NCI-H526 treated with DMSO at 0.1 percent for 48 hours (cell line): ENCODE results near the gene TBC1D21.
"Not testable (repeated sequence)": the region's sequence is repeated elsewhere in the genome, so short reads cannot be mapped to it uniquely, and the experiment has no call there.

Experiments
- DNase-seq: peaks from one replicate; lab custom pipeline; 2025; lab: John Stamatoyannopoulos, UW

The TBC1D21 gene

GRCh38 chr15:73930790-73931281, 57.5 kb downstream of the TBC1D21 start:
- DNase-seq = no peak

- DNase-seq = no peak
Observed at GRCh38 chr15:73931441-73931840, 58.1 kb downstream of the TBC1D21 start.

DNA sequence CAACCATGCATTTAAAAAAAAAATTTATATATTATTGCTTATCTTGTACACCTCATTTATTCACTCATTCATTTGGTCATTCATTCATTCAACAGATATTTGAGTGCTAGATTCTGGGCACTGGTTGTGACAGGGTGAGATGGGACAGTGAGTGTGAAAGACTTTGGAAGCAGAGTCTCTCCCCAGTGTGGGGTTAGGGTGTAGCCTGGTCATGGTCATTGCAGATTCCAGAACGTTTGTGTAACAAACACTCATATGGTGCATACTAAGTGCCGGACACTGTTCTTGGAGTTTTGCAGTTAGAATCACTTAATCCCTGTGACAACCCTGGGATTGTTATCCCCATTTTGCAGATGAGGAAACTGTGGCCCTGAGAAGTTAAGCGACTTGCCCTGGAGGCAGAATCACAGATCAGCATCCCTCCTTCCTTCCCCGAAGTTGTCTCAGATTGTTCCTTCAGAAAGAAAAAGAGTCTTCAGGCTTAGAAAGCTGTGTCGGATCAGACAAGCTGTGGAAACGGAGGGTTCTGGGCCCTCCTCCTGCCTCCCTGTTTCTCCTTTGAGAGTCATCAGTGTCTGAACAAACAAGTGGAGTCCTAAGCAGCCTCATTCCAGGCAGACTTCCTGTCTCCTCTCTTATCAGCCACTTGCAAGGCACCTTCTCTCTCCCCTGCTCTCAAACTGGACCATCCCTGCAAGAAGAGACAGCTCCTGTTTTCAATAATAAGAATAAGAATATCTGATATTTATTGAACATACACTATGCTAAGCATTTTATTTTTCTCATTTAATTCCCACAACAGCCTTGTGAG, 59.2 kb downstream of the TBC1D21 start:
- DNase-seq = no peak

DNA sequence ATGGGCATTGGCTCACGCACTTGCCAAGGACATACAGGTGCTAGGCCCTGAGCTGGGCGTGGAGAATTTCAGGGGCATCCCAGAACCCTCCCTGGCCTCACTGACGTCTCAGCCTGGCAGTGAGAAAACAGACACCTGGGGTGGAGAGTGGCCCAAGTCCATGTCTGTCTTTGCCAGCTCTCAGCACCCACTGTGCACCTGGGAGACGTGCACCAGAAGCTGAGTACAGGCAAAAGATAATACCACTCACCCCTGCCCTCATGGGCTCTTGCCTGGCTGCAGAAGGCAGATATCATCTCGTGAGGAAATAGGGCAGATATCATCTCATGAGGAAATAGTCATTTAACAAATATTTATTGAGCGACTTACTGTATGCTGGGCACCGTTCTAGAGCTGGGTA, 60.9 kb downstream of the TBC1D21 start:
- no peak for DNase-seq

DNA sequence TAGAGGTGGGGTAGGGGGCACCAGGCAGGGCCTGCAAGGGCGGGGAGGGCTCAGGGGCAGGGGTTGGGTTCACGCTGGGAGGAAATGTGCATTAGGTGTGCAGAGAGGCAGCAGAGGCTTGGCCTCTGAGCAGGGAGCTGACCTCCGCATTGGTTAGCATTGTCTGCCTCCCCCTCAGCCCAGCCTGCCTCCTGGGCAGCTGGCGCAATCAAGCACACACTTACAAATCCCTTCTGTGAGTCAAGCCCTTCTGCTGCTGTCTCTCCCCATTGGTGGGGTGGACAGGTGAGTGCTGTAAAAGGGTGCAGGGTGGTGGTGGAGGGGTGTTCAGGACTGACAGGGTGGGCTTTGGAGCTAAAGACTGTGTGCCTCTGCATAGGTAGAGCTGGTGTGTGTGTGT, 62.2 kb downstream of the TBC1D21 start:
- DNase-seq = no peak

- peak; percentile 2 for DNase-seq
Observed at GRCh38 chr15:73936181-73936580, 62.8 kb downstream of the TBC1D21 start.

- no peak for DNase-seq
Observed at GRCh38 chr15:73936588-73937290, 63.4 kb downstream of the TBC1D21 start.

- no peak for DNase-seq
Observed at GRCh38 chr15:73937296-73937695, 63.9 kb downstream of the TBC1D21 start.

GRCh38 chr15:73937726-73938125, 64.4 kb downstream of the TBC1D21 start:
- DNase-seq = no peak

GRCh38 chr15:73938516-73938915, 65.2 kb downstream of the TBC1D21 start:
- not testable (repeated sequence) for DNase-seq
